Measurements from ENCODE around the gene RSPH1. TPM values are rescaled to one million over a fixed set of nuclear protein-coding genes. Genes with fewer than 3 reads are reported as not detected.

RSPH1 gene
- polyA plus RNA-seq, 3 donors: 12.4 to 16.0 (median 14.2) TPM

DNA sequence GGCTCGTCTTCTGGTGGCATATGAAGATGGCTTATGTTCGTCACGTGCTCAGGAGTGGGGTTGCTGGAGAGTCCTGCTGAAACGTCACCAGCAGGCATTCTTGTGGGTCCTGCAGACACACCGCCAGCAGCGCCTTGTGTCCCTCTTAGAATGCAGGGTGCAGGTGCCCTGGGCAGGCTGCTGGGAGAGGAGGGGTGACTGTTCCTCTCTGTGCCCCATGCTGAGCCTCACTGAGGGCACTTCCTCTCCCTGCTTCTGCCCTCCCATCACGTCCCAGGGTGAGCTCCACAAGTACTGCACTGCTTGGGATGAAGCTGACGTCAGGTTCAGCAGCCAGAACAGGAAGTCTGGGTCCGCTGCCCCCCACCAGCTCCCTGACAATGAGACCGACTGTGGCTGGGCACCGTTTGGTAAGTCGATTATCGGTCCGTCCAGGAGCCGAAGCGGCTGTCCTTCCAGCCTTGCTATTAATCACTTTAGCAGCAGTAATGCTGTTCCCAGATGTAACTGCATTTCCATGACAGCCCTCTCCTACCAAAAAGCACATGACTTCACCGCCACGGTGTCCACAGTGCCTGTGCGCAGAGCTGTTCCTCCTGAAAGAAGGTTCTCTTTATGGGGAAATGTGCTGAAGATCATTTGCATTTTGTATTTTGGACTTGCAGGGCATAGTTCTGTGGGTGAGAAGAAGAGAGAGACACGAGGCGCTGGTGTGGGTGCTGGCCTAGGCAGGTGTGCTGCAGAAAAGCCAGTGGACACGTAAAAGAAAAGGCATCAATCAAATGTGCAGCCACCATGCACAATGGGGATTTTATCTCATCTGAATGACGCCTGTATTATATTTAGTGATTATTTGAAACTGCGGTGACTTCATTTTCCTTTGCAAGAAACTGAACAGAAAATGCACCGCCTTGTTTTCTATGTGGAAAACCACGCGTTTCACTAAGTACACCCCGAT, 38.7 kb upstream of the RSPH1 start:
- DNase-seq (ENCODE audit: extremely low read depth in 1 of 11, low read depth in 9 of 11, low spot score in 4 of 11): no peak

DNA sequence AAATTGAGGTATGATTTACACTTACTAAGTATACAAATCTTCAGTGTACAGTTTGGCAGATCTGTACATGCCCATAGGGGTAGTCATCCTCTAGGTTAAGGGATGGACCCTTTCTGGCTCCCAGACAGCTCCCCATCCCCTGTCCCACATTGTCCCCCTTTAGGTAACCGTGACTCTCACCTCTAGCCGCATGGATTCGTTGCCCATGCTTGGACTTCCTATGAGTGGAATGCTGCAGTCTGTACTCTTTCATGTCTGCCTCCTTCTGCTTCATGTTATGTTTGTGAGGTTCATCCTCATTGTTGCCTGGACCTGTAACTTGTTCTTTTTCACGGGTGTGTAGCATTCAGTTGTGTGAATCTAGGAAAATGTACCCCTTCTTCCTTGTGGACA, 37.9 kb upstream of the RSPH1 start:
- DNase-seq (ENCODE audit: extremely low read depth in 1 of 11, low read depth in 9 of 11, low spot score in 4 of 11): no peak

DNA sequence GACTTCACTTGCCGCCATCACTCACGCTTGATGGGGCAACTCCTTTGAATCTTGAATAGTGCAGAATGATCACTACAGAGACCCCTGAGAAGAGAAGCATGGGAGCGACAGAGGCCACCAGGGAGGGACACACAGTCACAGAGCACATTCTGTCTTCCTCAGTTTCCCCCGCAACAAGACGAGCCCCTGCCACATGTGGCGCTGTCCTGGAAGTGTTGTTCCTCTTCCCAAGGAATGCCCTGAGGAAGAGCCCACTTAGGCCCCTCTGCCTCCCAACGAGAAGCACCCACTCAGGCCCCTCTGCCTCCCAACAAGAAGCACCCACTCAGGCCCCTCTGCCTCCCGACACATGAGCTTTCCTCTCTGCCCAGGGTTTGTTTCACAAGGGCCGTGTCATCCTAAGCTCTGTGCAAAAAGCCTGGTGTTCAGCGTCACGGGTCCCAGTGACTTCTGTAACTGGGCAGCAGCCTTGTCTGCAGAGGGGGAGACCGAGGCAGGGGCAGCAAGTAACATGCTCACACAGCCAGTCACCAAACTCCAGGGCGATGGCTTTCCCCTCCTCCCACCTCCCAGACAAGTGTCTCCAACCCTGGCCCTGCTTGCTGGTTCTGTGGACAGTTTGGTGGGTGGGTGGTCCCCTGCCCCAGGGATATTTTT, 37.4 kb upstream of the RSPH1 start:
- DNase-seq (ENCODE audit: extremely low read depth in 1 of 11, low read depth in 9 of 11, low spot score in 4 of 11): no peak

- no peak for DNase-seq (ENCODE audit: extremely low read depth in 1 of 11, low read depth in 9 of 11, low spot score in 4 of 11)
These were observed 36.6 kb upstream of the RSPH1 start for GRCh38 chr21:42532466-42533181.

DNA sequence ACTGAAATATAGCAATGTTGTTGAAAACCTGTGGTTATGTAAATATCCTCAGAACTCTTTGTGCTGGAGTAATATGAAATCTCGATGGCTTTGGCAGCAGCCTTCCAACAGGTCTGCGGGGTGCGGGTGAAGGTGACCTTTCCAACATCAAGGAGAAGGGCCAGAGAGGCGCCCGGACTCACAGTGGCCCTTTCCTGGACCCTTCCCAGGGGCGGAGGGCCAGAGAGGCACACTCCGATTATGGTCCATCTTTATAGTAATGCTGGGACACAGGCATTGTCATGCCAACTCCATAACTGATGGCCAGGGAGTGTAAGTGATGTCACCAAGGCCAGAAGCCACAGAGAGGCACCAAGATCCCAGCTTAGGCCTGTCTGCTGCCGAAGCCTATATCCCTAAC, 35.7 kb upstream of the RSPH1 start:
- no peak for DNase-seq (ENCODE audit: extremely low read depth in 1 of 11, low read depth in 9 of 11, low spot score in 4 of 11)

DNA sequence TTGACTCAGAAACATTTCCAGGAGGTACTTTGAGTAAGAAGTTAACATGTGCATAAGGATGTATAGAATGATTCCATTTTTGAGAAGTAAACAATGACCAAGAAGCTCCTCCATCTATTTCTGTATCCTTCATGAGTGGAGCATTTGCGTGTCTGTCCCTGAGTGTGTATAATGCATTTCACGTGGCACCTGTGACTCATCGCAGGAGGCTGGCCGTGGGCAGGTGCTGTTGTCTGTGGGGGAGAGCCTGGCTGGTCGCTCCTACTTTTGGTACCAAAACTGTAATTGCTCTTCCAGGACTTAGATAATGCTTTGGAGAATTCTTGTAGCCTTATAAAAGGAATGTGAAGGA, 34.1 kb upstream of the RSPH1 start:
- DNase-seq (ENCODE audit: extremely low read depth in 1 of 11, low read depth in 9 of 11, low spot score in 4 of 11): no peak

- DNase-seq (ENCODE audit: extremely low read depth in 1 of 11, low read depth in 9 of 11, low spot score in 4 of 11): no peak
These were observed 31.6 kb upstream of the RSPH1 start for GRCh38 chr21:42527489-42528158.

GRCh38 chr21:42527127-42527488, 31.1 kb upstream of the RSPH1 start:
- DNase-seq (ENCODE audit: extremely low read depth in 1 of 11, low read depth in 9 of 11, low spot score in 4 of 11): no peak

GRCh38 chr21:42526379-42526727, 30.3 kb upstream of the RSPH1 start:
- no peak for DNase-seq (ENCODE audit: extremely low read depth in 1 of 11, low read depth in 9 of 11, low spot score in 4 of 11)

- no peak for DNase-seq (ENCODE audit: extremely low read depth in 1 of 11, low read depth in 9 of 11, low spot score in 4 of 11)
These were observed 29.8 kb upstream of the RSPH1 start for GRCh38 chr21:42525676-42526378.

DNA sequence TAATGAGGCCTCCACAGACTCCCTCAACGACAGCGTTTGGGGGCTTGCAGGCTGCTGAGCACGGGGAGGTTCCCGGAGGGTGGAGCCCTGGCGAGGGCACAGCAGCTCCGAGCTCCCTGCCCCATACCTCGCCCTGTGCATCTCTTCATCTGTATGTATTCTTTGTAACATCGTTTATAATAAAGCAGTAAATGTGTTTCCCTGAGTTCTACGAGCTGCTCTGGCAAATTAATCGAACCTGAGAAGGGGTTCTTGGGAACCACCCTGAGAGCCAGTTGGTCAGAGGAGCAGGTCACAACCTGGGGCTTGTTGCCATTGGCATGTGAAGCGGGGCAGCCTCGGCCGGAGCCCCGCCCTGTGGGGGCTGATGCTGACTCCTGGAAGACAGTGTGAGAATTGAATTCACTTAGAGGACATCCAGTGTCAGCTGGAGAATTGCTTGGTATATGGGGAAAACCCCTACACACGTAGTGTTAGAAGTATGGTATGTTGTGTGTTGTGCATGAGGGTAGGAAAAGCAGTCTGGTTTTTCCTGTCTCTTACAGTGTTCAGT, 29.1 kb upstream of the RSPH1 start:
- DNase-seq (ENCODE audit: extremely low read depth in 1 of 11, low read depth in 9 of 11, low spot score in 4 of 11): no peak

DNA sequence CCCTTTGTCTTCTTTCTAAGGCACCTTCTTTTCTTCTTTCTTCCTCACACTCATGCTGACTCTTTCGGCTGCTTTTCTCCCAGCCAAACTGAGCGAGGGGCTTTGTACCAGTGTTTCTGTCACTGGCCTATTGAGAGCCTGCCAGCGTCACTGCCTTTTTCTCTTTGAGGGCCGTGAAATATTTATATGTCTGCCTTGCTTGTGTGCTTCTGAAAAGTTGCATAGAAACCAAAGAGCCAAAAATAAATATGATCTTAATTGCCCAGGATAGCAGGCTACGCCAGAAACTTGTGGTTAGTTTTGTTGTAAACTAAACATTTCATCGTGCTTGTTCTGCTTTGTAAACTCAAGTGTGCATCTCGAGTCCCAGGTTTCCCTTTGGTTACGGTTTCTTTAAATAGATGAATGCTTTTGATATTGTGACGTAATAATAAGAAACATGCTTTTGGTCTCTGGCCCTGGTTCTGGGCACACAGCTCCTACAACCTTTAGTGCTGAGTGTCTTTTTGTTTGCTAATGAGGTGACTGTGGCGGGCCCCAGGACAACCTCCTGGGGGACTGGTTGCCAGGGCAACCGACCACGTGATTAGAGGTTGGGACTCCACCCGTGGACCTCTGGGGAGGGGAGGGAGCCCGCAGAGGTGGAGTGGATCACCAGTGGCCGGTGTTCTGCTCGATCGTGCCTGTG, 28.5 kb upstream of the RSPH1 start:
- DNase-seq (ENCODE audit: extremely low read depth in 1 of 11, low read depth in 9 of 11, low spot score in 4 of 11): no peak

DNA sequence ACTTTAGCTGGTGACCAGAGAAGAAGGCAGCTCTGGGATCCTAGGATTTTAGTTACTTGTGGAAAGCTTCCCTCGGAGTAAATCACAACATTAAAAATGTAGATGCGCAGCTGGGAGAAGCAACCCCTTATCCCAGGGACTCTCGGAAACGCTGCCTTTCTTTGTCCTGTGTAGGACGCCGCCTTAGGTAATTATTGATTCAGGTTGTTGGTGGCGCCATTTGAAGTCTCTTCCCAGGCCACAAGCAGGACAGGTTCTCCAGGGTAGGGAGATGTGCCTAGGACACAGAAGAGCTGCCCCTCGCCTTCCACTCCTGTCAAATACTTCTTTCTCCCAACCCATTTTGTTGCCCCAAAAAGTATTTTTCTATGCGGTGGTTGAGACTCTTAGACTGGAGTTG, 27.9 kb upstream of the RSPH1 start:
- no peak for DNase-seq (ENCODE audit: extremely low read depth in 1 of 11, low read depth in 9 of 11, low spot score in 4 of 11)

GRCh38 chr21:42523211-42523610, 27.2 kb upstream of the RSPH1 start:
- no peak for DNase-seq (ENCODE audit: extremely low read depth in 1 of 11, low read depth in 9 of 11, low spot score in 4 of 11)

DNA sequence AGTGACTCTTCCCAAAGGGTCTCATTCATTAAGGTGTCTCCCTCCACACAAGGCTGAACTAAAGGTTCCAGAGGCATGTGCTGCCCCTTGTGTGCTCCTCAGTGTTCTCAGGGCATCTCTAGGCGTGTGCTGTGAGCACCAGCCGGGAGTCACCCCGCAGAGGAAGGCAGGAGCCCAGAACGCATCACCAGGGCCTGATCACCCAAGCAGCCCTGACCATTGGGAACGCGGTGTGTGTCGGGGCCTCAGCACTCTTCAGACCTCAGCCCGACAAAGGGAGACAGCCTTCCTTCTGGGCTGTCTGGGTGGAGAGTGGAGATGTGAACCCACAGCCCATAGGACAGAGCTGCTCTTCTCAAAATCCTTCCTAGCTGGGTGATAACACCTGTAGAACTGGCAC, 26.7 kb upstream of the RSPH1 start:
- no peak for DNase-seq (ENCODE audit: extremely low read depth in 1 of 11, low read depth in 9 of 11, low spot score in 4 of 11)

DNA sequence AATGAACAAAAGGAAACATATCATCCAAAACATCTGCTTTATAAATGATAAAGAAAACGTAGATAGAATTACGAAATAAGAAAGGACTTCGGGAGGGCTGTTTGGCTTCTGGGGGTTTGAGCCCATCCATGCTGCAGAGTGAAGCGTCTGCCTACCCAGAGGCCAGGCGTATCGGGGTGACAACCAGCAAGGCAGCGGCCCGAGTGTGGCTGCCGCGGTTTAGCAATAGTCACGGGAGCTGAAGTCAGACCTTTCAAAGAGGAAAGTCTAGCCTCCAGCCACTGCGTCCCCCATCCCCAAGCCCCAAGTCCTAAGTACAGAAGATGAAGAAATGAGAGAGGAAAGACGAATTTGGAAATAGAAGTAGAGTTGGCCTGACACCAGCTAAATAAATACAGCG, 26.2 kb upstream of the RSPH1 start:
- no peak for DNase-seq (ENCODE audit: extremely low read depth in 1 of 11, low read depth in 9 of 11, low spot score in 4 of 11)

GRCh38 chr21:42521805-42522204, 25.8 kb upstream of the RSPH1 start:
- DNase-seq (ENCODE audit: extremely low read depth in 1 of 11, low read depth in 9 of 11, low spot score in 4 of 11): no peak

DNA sequence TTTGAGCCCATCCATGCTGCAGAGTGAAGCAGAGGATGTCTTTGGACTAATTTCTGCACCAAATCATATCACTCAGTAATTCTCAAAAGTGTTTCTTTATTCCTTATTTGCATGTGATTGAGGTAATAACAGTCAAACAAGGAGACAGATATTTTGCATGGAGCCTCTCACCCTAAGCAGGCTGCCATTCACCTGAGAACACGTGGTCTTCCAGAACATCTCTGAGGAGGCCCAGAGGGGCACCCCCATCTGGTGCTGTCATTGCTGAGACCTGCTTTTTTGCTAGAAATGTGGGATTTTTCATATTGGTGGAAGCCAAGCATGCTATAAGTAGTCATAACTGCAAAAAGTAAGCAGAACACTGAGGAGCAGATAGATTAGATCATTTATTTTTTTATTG, 25.4 kb upstream of the RSPH1 start:
- DNase-seq (ENCODE audit: extremely low read depth in 1 of 11, low read depth in 9 of 11, low spot score in 4 of 11): no peak
